Loucy (cell line): ENCODE data around the gene C1orf56.

Experiments used
- EZH2phosphoT487 ChIP-seq: fragments of 200-600 bp; IDR thresholded peaks from 2 replicates; pipeline ENCODE4 v1.6.1; 2018; ENCODE audit warnings: antibody characterized with exemption, mild to moderate bottlenecking, moderate library complexity, borderline replicate concordance
- TF ChIP-seq, protein P1 (sequence below): fragments of 200-600 bp; sonication (generic); conservative IDR thresholded peaks from 2 replicates; pipeline ENCODE4 v1.5.1; 2014; ENCODE audit warnings: mild to moderate bottlenecking, antibody characterized with exemption, low read length

- TF ChIP-seq, protein P1, sequence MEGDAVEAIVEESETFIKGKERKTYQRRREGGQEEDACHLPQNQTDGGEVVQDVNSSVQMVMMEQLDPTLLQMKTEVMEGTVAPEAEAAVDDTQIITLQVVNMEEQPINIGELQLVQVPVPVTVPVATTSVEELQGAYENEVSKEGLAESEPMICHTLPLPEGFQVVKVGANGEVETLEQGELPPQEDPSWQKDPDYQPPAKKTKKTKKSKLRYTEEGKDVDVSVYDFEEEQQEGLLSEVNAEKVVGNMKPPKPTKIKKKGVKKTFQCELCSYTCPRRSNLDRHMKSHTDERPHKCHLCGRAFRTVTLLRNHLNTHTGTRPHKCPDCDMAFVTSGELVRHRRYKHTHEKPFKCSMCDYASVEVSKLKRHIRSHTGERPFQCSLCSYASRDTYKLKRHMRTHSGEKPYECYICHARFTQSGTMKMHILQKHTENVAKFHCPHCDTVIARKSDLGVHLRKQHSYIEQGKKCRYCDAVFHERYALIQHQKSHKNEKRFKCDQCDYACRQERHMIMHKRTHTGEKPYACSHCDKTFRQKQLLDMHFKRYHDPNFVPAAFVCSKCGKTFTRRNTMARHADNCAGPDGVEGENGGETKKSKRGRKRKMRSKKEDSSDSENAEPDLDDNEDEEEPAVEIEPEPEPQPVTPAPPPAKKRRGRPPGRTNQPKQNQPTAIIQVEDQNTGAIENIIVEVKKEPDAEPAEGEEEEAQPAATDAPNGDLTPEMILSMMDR: no peak
- TF ChIP-seq EZH2phosphoT487: no peak
These were observed 38.4 kb upstream of the C1orf56 start for GRCh38 chr1:151009206-151009587.
